GM18867 (cell line): ENCODE data around the gene RTN4RL1.
"Not testable (repeated sequence)": the region's sequence is repeated elsewhere in the genome, so short reads cannot be mapped to it uniquely, and the experiment has no call there.

Experiments used
- ATAC-seq: cut with Tn5 transposase; IDR thresholded peaks from one replicate; pipeline ENCODE4 v1.9.1; 2021; ENCODE audit warnings: mild to moderate bottlenecking, moderate library complexity; ENCODE audit not compliant: unreplicated experiment

The RTN4RL1 gene

DNA sequence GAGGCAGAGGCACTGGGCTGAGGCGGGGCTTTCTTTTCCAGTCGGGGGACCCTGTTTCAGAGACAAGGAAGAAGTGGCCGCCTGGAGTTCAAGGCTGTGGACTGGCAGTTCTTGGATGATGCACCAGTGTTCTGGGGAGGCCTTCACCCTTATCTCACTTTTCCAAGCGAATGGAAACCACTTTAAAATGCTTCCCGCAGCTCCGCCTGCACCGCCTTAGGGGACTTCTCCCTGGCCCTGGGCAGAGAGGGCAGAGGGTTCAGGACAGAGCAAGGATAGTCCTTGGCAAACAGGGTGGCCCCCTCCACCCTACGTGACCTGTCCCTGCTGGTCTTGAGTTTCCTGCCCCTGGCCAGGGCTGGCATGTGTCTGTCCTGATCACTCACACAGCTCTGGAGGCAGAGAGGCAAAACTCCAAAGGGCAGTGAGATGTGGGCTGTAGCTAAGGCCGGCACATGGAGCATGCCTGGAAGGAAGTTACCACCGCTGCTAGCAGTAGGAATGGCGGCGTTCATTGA is 20.6 kb downstream of the RTN4RL1 start:
- ATAC-seq, result no peak

DNA sequence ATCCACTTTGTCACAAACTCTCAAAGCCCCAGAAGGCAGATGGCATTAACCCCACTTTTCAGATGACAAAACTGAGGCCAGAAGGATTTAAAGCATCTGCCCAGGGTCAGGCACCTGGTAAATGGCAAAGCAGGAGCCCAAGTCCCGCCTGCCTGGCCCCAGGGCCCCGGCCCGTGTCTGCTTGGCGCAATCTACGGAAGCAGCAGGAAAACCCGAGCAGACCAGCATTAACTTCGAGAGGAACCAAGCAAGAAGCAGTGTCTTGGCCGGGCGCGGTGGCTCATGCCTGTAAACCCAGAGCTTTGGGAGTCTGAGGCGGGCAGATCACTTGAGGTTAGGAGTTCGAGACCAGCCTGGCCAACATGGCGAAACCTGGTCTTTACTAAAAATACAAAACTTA is 21.6 kb downstream of the RTN4RL1 start:
- ATAC-seq, result no peak

DNA sequence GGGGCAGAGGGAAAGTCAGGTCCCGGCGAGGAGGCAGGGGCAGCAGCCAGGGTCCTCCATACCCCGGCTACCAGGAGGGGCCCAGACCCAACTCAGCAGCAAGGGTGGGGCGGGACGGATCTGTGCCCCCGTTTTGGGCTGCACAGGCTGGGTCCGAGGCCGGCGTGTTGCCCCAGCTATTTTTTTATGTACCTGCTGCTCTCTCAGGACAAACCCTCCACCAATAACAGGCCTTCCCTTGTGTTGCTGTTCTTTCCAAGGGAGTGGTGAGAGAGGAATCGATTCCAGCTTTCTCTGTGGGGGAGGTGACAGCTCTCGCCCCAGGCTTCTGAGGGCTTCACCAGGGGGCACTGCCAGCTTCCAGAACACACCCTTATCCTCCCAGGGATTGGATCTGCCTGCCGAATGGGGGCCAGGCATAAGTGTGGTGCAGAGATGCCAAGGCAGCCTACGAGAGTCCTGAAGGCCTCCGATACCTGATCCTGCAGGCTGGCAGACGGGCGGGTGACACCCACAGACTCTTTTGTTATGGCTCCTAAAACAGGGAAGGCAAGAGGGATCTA is 22.3 kb downstream of the RTN4RL1 start:
- ATAC-seq, result no peak

- ATAC-seq, result no peak
These were observed 25.4 kb downstream of the RTN4RL1 start for GRCh38 chr17:1999557-2000251.

DNA sequence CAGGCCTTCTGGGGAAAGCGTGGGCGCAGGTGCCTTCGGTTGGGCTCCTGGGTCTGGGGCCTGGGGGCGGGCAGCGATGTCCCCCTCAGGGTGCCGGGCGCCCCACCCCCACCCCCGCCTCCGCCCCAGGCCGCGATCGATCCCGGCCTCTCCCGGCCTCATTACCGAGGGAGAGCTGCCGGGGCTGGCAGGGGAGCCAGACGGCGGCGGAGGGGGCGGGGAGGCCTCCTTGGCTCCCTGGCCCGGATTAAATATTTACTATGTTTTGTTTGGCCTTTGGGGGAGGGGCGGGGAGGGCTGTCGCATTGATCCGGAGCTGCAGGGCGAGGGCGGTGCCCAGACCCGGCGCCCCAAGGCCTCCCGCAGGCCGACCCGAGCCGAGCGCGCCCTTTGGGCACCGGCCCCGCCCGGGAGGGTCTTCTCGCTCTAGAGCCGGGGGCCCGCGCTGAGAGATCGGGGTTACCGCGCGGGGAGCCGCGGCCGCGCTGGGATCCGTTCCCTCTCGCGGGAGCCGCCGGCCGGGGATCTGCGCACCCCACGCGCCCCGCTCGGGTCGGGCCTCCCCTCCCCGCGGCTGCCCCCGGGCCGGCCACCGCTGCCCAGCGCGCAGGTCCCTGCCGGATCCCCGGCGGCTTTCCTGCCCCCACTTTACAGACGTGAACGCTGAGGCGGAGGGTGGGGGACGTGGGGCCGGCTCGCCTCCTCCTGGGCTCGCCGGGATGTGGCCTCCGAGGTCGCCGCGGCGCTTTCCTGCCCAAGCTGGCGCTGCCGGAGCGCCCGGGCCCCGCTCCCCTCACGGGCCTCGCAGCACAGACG is 27.0 kb downstream of the RTN4RL1 start:
- no peak for ATAC-seq

GRCh38 chr17:1997289-1997926 is 27.7 kb downstream of the RTN4RL1 start:
- no peak for ATAC-seq

GRCh38 chr17:1996800-1997288 is 28.3 kb downstream of the RTN4RL1 start:
- no peak for ATAC-seq

- ATAC-seq, result no peak
These were observed 29.0 kb downstream of the RTN4RL1 start for GRCh38 chr17:1995907-1996799.

- ATAC-seq, result no peak
These were observed 29.7 kb downstream of the RTN4RL1 start for GRCh38 chr17:1995321-1995892.

DNA sequence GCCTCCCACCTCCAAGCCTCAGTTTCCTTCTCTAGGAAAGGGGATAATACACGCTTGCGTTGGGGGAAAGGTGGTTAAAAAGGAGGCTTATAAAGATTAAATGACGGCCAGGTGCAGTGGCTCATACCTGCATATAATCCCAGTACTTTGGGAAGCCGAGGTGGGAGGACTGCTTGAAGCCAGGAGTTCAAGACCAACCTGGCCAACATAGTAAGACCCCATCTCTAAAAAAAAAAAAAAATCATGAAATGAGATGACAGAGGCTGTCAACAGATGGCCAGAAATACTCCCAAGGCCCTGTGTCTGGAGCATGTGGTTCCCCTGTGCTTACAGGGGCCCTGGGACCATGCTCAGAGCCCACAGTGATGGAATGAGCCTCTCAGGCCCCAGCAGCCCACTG is 30.4 kb downstream of the RTN4RL1 start:
- ATAC-seq, result no peak

DNA sequence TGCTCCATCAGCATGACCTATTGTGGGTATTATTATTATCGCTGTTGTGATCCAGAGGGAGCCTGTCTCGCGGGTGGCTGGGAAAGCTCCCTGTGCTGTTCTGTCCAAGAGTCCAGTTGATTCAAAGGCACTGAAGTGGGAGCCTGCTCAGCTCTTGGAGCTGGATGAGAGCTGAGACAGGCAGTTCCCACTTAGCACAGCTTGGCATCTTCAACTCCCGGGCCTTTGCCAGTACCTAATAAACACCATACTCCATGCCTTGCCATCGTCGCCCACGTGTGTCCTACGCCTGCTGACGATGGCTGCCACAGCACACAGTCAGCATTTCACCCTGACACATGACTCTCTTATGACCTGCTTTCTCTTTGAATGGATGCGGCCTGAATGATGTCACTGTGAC is 32.6 kb downstream of the RTN4RL1 start:
- ATAC-seq, result no peak

GRCh38 chr17:1989135-1989534 is 36.0 kb downstream of the RTN4RL1 start:
- ATAC-seq, result no peak

DNA sequence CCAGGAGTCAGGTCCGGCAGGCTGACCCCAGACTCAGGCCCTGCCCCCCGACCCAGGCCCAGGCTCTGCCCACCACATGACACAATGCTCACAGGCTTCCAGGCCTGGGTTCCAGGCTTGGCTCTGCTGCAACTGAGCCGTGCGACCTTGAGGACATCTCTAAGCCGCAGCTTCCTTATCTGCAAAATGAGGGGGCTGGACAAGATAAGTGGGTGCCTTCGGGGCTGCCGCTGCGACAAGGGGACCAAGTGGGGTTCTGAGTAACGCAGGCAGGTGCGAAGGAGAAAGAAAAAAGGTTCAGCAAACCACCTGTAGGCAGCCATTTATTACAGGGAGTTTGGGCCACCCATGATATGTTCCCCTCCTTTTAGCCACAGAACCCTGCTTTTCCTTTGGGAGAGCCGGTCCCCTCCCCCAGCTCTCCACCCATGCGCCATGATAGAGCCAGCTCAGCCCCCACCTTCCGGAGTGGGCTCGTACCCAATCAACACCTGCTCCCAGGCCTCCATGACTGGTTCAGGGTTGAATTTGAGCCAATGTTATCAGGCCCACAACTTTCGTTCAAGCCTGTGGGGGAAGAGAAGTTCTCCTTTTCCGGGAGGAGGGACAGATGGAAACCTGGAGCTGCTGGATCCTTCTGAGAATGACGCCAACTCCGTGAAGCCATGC is 38.2 kb downstream of the RTN4RL1 start:
- ATAC-seq, result no peak

- no peak for ATAC-seq
These were observed 39.4 kb downstream of the RTN4RL1 start for GRCh38 chr17:1985686-1986085.

- ATAC-seq, result no peak
These were observed 40.0 kb downstream of the RTN4RL1 start for GRCh38 chr17:1985093-1985492.

DNA sequence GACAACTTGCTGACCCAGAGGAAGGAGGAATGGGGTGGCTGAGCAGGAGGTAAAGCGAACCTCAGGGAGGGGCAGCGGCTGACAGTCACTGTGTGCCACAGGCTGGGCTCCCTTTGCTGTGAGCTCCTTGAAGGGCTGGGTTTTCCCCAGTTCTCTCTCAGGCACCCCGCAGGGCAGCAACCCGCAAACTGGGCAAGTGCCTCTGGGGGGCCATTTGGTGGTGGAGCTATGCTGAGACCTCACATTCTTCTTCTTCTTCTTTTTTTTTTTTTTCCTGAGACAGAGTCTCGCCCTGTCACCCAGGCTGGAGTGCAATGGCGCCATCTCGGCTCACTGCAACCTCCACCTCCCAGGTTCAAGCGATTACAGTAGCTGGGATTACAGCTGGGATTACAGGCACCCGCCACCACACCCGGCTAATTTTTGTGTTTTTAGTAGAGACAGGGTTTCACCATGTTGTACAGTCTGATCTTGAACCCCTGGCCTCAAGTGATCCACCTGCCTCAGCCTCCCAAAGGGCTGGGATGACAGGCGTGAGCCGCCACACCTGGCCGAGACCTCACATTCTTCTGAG is 42.3 kb downstream of the RTN4RL1 start:
- ATAC-seq, result not testable (repeated sequence)

DNA sequence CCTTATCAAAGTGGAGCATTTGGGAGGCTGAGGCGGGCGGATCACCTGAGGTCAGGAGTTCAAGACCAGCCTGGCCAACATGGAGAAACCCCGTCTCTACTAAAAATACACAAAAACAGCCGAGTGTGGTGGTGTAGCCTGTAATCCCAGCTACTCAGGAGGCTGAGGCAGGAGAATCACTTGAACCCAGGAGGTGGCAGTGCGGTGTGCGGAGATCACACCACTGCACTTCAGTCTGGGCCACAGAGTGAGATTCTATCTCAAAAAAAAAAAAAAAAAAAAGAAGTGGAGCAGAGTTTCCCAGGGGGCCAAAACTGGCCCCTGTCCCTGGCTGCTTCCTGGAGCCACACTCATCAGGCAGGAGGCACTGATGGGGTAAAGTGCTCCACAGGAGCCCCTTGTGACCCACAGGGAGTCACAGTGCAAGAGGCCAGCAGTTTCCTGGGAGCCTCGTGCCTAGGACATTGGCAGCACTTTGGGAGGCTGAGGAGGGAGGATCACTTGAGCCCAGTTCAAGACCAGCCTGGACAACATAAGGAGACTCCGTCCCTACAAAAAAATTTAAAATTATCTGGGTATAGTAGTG is 44.4 kb downstream of the RTN4RL1 start:
- no peak for ATAC-seq

DNA sequence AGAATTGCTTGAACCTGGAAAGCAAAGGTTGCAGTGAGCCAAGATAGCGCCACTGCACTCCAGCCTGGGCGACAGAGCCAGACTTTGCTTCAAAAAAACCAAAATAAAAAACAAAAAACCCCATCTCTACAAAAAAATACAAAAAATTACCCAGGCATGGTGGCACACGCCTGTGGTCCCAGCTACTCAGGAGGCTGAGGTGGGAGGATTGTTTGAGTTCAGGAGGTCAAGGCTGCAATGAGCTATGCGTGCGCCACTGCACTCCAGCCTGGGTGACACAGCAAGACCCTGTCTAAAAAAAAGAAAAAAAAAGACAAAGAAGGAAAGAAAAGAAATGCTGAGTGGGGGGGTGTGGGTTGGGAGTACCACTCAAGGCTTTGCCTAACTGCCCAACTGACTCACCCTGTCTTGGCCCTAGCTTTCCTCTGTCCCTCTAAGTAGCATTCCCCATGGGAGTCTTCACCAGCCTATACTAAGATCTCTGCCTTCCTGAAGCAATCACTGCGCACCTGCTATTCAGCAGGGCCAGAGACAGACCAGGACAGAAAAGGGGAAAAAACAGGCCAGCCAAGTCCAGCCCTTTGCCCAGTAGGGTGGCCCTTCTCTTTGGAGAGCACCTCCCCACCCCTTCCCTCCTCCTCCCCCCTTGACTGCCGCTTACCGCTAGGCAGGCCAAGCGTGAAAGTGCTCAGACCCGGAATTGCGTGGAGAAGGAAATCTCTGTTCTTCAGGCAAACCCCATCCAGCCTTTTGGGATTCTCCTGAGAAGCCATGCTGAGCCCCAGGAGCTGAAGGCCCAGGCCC is 45.8 kb downstream of the RTN4RL1 start:
- ATAC-seq, result no peak
